GM19193 (cell line): ENCODE results near the gene CACNG1.

Source experiments
- POLR2A ChIP-seq: IDR thresholded peaks from 4 replicates; pipeline ENCODE4 v1.6.1; 2011; ENCODE audit not compliant: insufficient read depth, insufficient read length; ENCODE audit errors: extremely low read depth

CACNG1 gene

DNA sequence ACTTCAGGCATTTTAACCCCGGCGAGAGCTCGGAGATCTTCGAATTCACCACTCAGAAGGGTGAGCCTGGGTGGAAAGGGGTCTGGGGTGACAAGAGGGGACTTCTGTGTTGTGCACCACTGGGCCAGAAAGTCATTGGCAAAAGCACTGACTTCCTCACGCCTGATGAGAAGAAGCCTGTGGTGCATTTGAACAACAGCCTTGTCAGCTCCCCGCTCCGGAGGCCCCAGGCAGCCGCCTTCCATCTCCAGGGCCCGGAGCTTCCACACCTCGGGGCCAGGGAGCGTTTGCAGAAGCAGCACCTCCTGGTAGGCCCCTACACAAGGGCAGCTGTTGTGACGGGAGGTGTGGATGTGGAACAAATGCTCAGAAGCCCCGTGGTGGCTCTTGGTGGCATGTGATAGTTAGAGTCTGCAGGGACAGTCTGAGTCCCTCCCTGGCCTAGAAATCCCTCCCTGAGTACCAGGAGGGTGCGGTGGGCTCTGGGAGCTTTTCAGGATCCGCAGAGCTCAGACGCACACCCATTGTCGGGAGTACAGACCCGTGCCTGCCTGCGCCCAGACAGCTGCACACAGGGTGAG, 9.7 kb downstream of the CACNG1 start:
- TF ChIP-seq POLR2A, result no peak

GRCh38 chr17:67054608-67055007, 10.3 kb downstream of the CACNG1 start:
- TF ChIP-seq POLR2A, result no peak

DNA sequence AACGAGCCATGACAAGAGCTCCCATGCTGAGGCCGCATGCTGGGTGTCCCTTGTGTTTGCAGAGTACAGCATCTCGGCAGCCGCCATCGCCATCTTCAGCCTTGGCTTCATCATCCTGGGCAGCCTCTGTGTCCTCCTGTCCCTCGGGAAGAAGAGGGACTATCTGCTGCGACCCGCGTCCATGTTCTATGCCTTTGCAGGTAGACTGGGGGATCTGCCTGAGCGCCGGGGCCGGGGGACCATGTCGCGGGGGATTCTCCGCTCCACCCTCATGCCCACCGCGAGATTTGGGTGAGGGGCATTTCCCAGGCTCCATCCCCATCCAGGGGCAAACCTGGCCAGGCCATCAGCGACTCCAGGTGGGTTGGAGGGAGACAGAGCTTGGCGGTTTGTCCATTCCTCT, 10.7 kb downstream of the CACNG1 start:
- TF ChIP-seq POLR2A, result no peak

- TF ChIP-seq POLR2A, result no peak
Observed at GRCh38 chr17:67055811-67056745, 11.7 kb downstream of the CACNG1 start.

- no peak for TF ChIP-seq POLR2A
Observed at GRCh38 chr17:67056746-67057490, 12.6 kb downstream of the CACNG1 start.

GRCh38 chr17:67058036-67058435, 13.7 kb downstream of the CACNG1 start:
- TF ChIP-seq POLR2A, result no peak

DNA sequence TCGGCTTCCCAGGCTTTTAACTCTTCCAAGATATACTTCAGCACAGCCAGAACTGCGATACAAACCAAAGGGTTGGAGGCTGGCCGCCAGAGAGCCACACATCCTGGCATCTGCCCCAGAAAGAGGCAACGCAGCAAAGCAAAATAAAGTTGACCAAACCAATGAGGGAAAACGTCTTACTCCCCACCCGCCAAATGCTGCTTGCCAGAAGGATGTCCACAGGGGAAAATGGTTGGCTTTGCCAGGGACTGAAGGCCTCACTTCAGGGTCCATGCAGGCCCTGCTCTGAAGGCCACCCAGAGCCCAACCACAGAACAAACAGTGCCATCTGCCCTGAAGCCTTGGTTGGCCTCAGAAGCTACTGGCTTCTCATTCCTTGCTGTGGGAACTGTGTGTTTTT, 15.0 kb downstream of the CACNG1 start:
- no peak for TF ChIP-seq POLR2A

- TF ChIP-seq POLR2A, result no peak
Observed at GRCh38 chr17:67063141-67063540, 18.8 kb downstream of the CACNG1 start.

DNA sequence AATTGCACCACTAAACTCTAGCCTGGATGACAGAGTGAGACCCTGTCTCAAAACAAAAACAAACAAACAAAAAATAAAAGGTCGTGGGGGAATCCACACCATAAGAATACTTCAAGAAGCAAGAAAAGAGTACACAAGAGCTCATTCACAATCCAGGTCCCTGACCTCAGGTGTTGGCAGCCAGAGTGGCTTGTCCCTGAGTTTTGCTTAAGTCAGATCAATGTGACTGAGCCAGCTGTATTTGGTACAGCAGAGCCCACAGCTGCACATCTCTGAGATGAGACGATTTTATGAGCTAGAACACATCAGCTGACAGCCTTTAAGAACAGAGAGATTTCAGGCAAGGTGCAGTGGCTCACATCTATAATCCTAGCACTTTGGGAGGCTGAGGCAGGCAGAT, 22.4 kb downstream of the CACNG1 start:
- no peak for TF ChIP-seq POLR2A

GRCh38 chr17:67067571-67068482, 23.5 kb downstream of the CACNG1 start:
- no peak for TF ChIP-seq POLR2A

DNA sequence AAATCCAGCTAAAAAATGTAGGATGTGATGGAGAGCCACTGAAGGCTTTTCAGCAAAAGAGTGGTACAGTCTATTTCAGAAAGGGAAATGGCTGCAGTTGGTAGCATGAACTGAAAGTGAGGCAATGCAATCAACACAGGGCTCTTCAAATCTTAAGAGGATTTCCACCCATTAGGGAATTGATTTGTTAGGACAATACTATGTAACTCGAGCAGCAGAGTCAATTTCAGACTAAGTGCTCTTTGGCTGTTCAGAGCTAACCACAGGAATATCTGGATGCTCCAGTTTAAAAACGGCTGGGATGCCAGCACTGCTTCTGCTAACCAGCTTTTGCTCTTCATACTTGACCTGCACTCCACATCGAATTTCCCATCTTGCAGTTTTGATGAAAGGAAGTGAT, 24.6 kb downstream of the CACNG1 start:
- TF ChIP-seq POLR2A, result no peak

GRCh38 chr17:67069603-67070136, 25.3 kb downstream of the CACNG1 start:
- no peak for TF ChIP-seq POLR2A

DNA sequence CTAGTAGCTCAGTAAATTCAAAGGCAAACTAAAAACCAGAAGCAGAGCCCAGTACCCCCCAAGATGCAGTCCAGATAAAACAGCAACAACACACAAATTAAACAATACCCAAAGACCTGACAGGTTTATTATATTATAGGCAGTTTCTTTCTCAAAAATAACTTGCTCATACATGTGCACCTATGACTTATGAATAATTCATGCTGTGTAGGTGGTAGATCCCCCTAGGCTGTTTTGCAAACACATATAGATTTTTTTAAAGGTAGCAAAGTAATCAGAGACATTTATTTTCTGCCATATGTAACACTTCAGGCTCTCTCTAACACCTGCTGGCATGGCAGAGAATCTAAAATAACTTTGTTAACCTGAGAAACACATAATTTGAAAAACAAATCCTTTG, 27.2 kb downstream of the CACNG1 start:
- TF ChIP-seq POLR2A, result no peak

- no peak for TF ChIP-seq POLR2A
Observed at GRCh38 chr17:67072885-67073284, 28.5 kb downstream of the CACNG1 start.
